MM.1S (cell line): ENCODE measurements around the gene ZNF678.
"Not testable (repeated sequence)": the region's sequence is repeated elsewhere in the genome, so short reads cannot be mapped to it uniquely, and the experiment has no call there.

Experiments used
- DNase-seq: peaks from one replicate; pipeline ENCODE4 v3.0.0-alpha.2; 2015
- H2AFZ ChIP-seq: fragments of 300-600 bp; sonication (generic); 2 replicates; pipeline ENCODE4 v1.6.0; 2016; ENCODE audit warnings: antibody characterized with exemption, low read length
- H3F3A ChIP-seq: fragments of 300-600 bp; sonication (generic); 2 replicates; pipeline ENCODE4 v1.6.1; 2016; ENCODE audit warnings: mild to moderate bottlenecking, antibody characterized with exemption, low read length, moderate library complexity, mixed read lengths; ENCODE audit not compliant: insufficient read depth
- H3K27ac ChIP-seq: fragments of 300-600 bp; sonication (generic); 2 replicates; pipeline ENCODE4 v1.5.1; 2016; ENCODE audit warnings: mild to moderate bottlenecking, low read length
- H3K27me3 ChIP-seq: fragments of 300-600 bp; sonication (generic); replicated peaks from 2 replicates; pipeline ENCODE4 v1.6.0; 2016; ENCODE audit warnings: low read length; ENCODE audit not compliant: insufficient read depth
- H3K36me3 ChIP-seq: fragments of 300-600 bp; sonication (generic); replicated peaks from 2 replicates; pipeline ENCODE4 v1.6.1; 2016; ENCODE audit warnings: mild to moderate bottlenecking, low read length, mixed read lengths; ENCODE audit not compliant: insufficient read depth
- H3K4me1 ChIP-seq: fragments of 300-600 bp; sonication (generic); 2 replicates; pipeline ENCODE4 v1.6.1; 2016; ENCODE audit warnings: low read length, mixed read lengths
- H3K4me2 ChIP-seq: fragments of 300-600 bp; sonication (generic); 2 replicates; pipeline ENCODE4 v1.6.0; 2016; ENCODE audit warnings: low read depth, low read length
- H3K4me3 ChIP-seq: fragments of 300-600 bp; sonication (generic); 2 replicates; pipeline ENCODE4 v1.5.1; 2016; ENCODE audit warnings: low read length, mixed read lengths
- H3K79me2 ChIP-seq: fragments of 300-600 bp; sonication (generic); 2 replicates; pipeline ENCODE4 v1.6.1; 2016; ENCODE audit warnings: mixed run types, low read length, mixed read lengths
- H3K9ac ChIP-seq: fragments of 300-600 bp; sonication (generic); 2 replicates; pipeline ENCODE4 v1.6.1; 2016; ENCODE audit warnings: low read length, mixed read lengths
- H3K9me2 ChIP-seq: fragments of 300-600 bp; sonication (generic); replicated peaks from 2 replicates; pipeline ENCODE4 v1.6.1; 2016; ENCODE audit warnings: mild to moderate bottlenecking, low read length, mixed read lengths; ENCODE audit not compliant: insufficient read depth
- H3K9me3 ChIP-seq: fragments of 300-600 bp; sonication (generic); replicated peaks from 2 replicates; pipeline ENCODE4 v1.6.1; 2016; ENCODE audit warnings: mild to moderate bottlenecking, low read length, mixed read lengths; ENCODE audit not compliant: insufficient read depth
- H4K20me1 ChIP-seq: fragments of 300-600 bp; sonication (generic); 2 replicates; pipeline ENCODE4 v1.6.1; 2016; ENCODE audit warnings: mild to moderate bottlenecking, low read length, moderate library complexity, mixed read lengths; ENCODE audit not compliant: insufficient read depth
- EZH2 ChIP-seq: fragments of 300-600 bp; sonication (generic); optimal IDR thresholded peaks from 2 replicates; pipeline ENCODE3; 2017; ENCODE audit warnings: low read depth, mild to moderate bottlenecking, antibody characterized with exemption, low read length, mixed read lengths
- EZH2phosphoT487 ChIP-seq: fragments of 300-600 bp; sonication (generic); IDR thresholded peaks from 2 replicates; pipeline ENCODE4 v1.6.1; 2018; ENCODE audit warnings: antibody characterized with exemption, low read length
- TF ChIP-seq, protein P1 (sequence below): fragments of 300-600 bp; sonication (generic); IDR thresholded peaks from 2 replicates; pipeline ENCODE4 v1.5.1; 2016; ENCODE audit warnings: antibody characterized with exemption, low read length, mixed read lengths

Gene ZNF678

DNA sequence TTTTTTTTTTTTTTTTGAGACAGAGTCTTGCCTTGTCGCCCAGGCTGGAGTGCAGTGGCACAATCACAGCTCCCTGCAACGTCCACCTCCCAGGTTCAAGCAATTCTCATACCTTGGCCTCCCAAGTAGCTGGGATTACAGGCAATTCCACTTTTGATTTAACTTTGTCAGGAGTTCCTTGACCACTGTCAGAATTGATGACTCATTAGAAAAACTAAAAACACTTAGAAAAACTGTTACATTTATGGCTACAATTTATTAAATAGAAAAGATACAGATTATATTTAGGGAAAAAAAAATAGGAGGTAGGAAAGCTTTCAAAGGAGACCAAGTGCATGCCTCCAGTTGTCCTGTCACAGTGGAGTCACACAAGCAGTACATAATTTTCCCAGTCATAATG is 20.0 kb downstream of the ZNF678 start:
- no peak overlapping the region for H2AFZ ChIP-seq
- no peaks in the 10 kb centered on the region for H4K20me1 ChIP-seq
- H3K4me3 ChIP-seq: no peak overlapping the region
- H3K79me2 ChIP-seq: peaks cover 42% of the 10 kb centered on the region
- DNase-seq: no peak
- H3K4me2 ChIP-seq: no peak overlapping the region
- no peaks in the 10 kb centered on the region for H3F3A ChIP-seq
- no peaks in the 10 kb centered on the region for H3K9me2 ChIP-seq
- TF ChIP-seq EZH2 (no peak), EZH2phosphoT487 (no peak)
- TF ChIP-seq, protein P1, sequence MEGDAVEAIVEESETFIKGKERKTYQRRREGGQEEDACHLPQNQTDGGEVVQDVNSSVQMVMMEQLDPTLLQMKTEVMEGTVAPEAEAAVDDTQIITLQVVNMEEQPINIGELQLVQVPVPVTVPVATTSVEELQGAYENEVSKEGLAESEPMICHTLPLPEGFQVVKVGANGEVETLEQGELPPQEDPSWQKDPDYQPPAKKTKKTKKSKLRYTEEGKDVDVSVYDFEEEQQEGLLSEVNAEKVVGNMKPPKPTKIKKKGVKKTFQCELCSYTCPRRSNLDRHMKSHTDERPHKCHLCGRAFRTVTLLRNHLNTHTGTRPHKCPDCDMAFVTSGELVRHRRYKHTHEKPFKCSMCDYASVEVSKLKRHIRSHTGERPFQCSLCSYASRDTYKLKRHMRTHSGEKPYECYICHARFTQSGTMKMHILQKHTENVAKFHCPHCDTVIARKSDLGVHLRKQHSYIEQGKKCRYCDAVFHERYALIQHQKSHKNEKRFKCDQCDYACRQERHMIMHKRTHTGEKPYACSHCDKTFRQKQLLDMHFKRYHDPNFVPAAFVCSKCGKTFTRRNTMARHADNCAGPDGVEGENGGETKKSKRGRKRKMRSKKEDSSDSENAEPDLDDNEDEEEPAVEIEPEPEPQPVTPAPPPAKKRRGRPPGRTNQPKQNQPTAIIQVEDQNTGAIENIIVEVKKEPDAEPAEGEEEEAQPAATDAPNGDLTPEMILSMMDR: no peak
- no peaks in the 10 kb centered on the region for H3K9me3 ChIP-seq
- no peak overlapping the region for H3K27ac ChIP-seq
- H3K27me3 ChIP-seq: no peaks in the 10 kb centered on the region
- H3K36me3 ChIP-seq: no peaks in the 10 kb centered on the region
- H3K9ac ChIP-seq: no peak overlapping the region
- H3K4me1 ChIP-seq: no peaks in the 10 kb centered on the region

DNA sequence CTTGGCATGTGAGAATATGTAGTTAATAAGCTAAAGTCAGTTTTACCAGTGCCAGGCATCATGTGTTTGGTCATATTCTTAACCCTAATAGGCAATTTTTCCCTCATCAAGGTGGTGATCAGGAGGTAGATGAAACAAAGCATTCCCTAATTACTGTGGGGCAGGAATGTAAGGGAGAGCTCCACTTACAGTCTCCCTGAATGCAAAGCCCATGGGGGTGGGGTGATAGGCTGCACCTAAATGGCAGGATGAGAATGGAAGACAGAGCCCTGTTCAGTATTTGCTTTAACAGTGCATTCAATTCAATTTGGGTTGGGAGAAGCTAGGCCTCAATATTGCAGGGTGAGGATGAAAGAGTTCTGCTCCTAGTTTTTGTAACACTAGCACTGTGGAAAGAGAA is 23.4 kb downstream of the ZNF678 start:
- Histone ChIP-seq H3K9me3 (no peaks in the 10 kb centered on the region), H3K4me3 (no peak overlapping the region), H3K36me3 (no peaks in the 10 kb centered on the region), H2AFZ (no peak overlapping the region), H3K79me2 (peaks cover 22% of the 10 kb centered on the region), H3K27me3 (no peaks in the 10 kb centered on the region), H3K9me2 (no peaks in the 10 kb centered on the region), H3K9ac (no peak overlapping the region), H3K4me1 (no peaks in the 10 kb centered on the region), H3K4me2 (no peak overlapping the region), H4K20me1 (no peaks in the 10 kb centered on the region), H3F3A (no peaks in the 10 kb centered on the region), H3K27ac (no peak overlapping the region)
- no peak for DNase-seq
- TF ChIP-seq EZH2: no peak

DNA sequence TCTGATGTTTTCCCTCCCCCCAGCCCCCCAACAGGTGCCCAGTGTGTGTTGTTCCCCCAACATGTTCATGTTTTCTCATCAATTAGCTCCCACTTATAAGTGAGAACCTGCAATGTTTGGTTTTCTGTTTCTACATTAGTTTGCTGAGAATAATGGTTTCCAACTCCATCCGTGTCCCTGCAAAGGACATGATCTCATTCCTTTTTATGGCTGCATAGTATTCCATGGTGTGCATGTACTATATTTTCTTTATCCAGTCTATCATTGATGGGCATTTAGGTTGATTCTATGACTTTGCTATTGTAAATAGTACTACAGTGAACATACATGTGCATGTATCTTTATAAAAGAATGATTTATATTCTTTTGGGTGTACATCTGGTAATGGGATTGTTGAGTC is 24.6 kb downstream of the ZNF678 start:
- no peak for DNase-seq
- Histone ChIP-seq H4K20me1 (no peaks in the 10 kb centered on the region), H3K9me3 (no peaks in the 10 kb centered on the region), H3K27ac (no peak overlapping the region), H3F3A (no peaks in the 10 kb centered on the region), H3K4me1 (no peaks in the 10 kb centered on the region), H3K79me2 (peaks cover 21% of the 10 kb centered on the region), H2AFZ (no peak overlapping the region), H3K9ac (no peak overlapping the region), H3K27me3 (no peaks in the 10 kb centered on the region), H3K36me3 (no peaks in the 10 kb centered on the region), H3K9me2 (no peaks in the 10 kb centered on the region), H3K4me2 (no peak overlapping the region), H3K4me3 (no peak overlapping the region)
- no peak for TF ChIP-seq EZH2phosphoT487
- TF ChIP-seq, protein P1: no peak
- no peak for TF ChIP-seq EZH2

GRCh38 chr1:227588769-227589168 is 25.4 kb downstream of the ZNF678 start:
- not testable (repeated sequence) for DNase-seq, H3F3A ChIP-seq, H4K20me1 ChIP-seq, H3K9ac ChIP-seq, H3K27me3 ChIP-seq, H3K9me2 ChIP-seq, H3K36me3 ChIP-seq, H3K9me3 ChIP-seq, H2AFZ ChIP-seq, H3K4me2 ChIP-seq, H3K27ac ChIP-seq, H3K4me3 ChIP-seq, H3K4me1 ChIP-seq
- H3K79me2 ChIP-seq: peaks cover 18% of the 10 kb centered on the region

DNA sequence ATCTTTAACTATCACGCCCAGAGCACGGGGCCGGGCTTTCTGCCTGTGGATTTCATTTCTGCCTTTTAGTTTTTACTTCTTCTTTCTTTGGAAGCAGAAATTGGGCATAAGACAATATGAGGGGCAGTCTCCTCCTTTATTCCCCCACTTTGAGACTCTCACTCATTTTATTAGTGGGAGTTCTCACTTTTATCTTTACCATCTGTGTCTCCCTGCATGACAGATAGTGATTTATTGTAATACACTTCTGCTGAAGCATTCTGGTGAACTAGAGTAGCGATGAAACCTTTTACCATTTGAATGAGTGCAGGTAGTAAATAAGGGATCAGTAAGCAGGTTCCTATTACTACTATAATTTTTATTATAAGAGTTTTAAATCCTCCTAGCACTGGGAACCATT is 26.4 kb downstream of the ZNF678 start:
- H3K27me3 ChIP-seq, H3K9me2 ChIP-seq, H3F3A ChIP-seq, H3K9ac ChIP-seq, H4K20me1 ChIP-seq, H3K36me3 ChIP-seq, H3K4me3 ChIP-seq, H3K27ac ChIP-seq, H3K4me1 ChIP-seq, DNase-seq, H3K9me3 ChIP-seq, H3K4me2 ChIP-seq, H2AFZ ChIP-seq: not testable (repeated sequence)
- H3K79me2 ChIP-seq: peaks cover 11% of the 10 kb centered on the region

GRCh38 chr1:227596222-227596621 is 32.9 kb downstream of the ZNF678 start:
- H4K20me1 ChIP-seq, H3K36me3 ChIP-seq, H3K79me2 ChIP-seq, DNase-seq, H3K27me3 ChIP-seq, H3K4me3 ChIP-seq, H3K4me2 ChIP-seq, H3K27ac ChIP-seq, H3K9ac ChIP-seq, H2AFZ ChIP-seq, H3K9me3 ChIP-seq, H3F3A ChIP-seq, H3K9me2 ChIP-seq, H3K4me1 ChIP-seq: not testable (repeated sequence)
